ENCODE results near the gene KCNE1.

Gene KCNE1

GRCh38 chr21:34520764-34521508 lies 8.9 kb upstream of the KCNE1 start:
- peak; percentile 91 for DNase-seq (ENCODE audit: low read depth)
- TF ChIP-seq CTCF (IDR thresholded peaks at IDR 0.05; ENCODE audit: low read depth, low read length) (no peak), MAX (IDR thresholded peaks at IDR 0.05; ENCODE audit: low read depth, low read length) (no peak), MYC (IDR thresholded peaks at IDR 0.05; ENCODE audit: low read depth, low read length) (no peak), POLR2A (IDR thresholded peaks at IDR 0.05; ENCODE audit: extremely low read depth, insufficient read length) (no peak)
- H3K4me3 ChIP-seq (ENCODE audit: low read depth, low read length): no peak overlapping the region

- no peak overlapping the region for H3K4me3 ChIP-seq (ENCODE audit: low read depth, low read length)
- no peak for DNase-seq (ENCODE audit: low read depth)
- TF ChIP-seq POLR2A (IDR thresholded peaks at IDR 0.05; ENCODE audit: extremely low read depth, insufficient read length) (no peak), MYC (IDR thresholded peaks at IDR 0.05; ENCODE audit: low read depth, low read length) (no peak), CTCF (IDR thresholded peaks at IDR 0.05; ENCODE audit: low read depth, low read length) (no peak), MAX (IDR thresholded peaks at IDR 0.05; ENCODE audit: low read depth, low read length) (no peak)
Measured at GRCh38 chr21:34520281-34520680, 8.3 kb upstream of the KCNE1 start.

GRCh38 chr21:34519694-34520093 lies 7.7 kb upstream of the KCNE1 start:
- TF ChIP-seq CTCF (IDR thresholded peaks at IDR 0.05; ENCODE audit: low read depth, low read length): no peak
- no peak for TF ChIP-seq POLR2A (IDR thresholded peaks at IDR 0.05; ENCODE audit: extremely low read depth, insufficient read length)
- no peak for TF ChIP-seq MAX (IDR thresholded peaks at IDR 0.05; ENCODE audit: low read depth, low read length)
- TF ChIP-seq MYC (IDR thresholded peaks at IDR 0.05; ENCODE audit: low read depth, low read length): no peak
- no peak for DNase-seq (ENCODE audit: low read depth)
- no peak overlapping the region for H3K4me3 ChIP-seq (ENCODE audit: low read depth, low read length)

- no peak overlapping the region for H3K4me3 ChIP-seq (ENCODE audit: low read depth, low read length)
- DNase-seq (ENCODE audit: low read depth): no peak
- no peak for TF ChIP-seq MAX (IDR thresholded peaks at IDR 0.05; ENCODE audit: low read depth, low read length)
- no peak for TF ChIP-seq POLR2A (IDR thresholded peaks at IDR 0.05; ENCODE audit: extremely low read depth, insufficient read length)
- TF ChIP-seq MYC (IDR thresholded peaks at IDR 0.05; ENCODE audit: low read depth, low read length): no peak
- no peak for TF ChIP-seq CTCF (IDR thresholded peaks at IDR 0.05; ENCODE audit: low read depth, low read length)
Measured at GRCh38 chr21:34519016-34519415, 7.0 kb upstream of the KCNE1 start.

- no peak for DNase-seq (ENCODE audit: low read depth)
- TF ChIP-seq MYC (IDR thresholded peaks at IDR 0.05; ENCODE audit: low read depth, low read length): no peak
- TF ChIP-seq POLR2A (IDR thresholded peaks at IDR 0.05; ENCODE audit: extremely low read depth, insufficient read length): no peak
- TF ChIP-seq CTCF (IDR thresholded peaks at IDR 0.05; ENCODE audit: low read depth, low read length): no peak
- no peak overlapping the region for H3K4me3 ChIP-seq (ENCODE audit: low read depth, low read length)
Measured at GRCh38 chr21:34518301-34518700, 6.3 kb upstream of the KCNE1 start.

Data from NB4 (cell line).